KG1 (cell line): ENCODE measurements around the gene SLC38A10.

Source experiments
- DNase-seq: peaks from one replicate; lab custom pipeline; 2025; lab: John Stamatoyannopoulos, UW

SLC38A10 gene

DNA sequence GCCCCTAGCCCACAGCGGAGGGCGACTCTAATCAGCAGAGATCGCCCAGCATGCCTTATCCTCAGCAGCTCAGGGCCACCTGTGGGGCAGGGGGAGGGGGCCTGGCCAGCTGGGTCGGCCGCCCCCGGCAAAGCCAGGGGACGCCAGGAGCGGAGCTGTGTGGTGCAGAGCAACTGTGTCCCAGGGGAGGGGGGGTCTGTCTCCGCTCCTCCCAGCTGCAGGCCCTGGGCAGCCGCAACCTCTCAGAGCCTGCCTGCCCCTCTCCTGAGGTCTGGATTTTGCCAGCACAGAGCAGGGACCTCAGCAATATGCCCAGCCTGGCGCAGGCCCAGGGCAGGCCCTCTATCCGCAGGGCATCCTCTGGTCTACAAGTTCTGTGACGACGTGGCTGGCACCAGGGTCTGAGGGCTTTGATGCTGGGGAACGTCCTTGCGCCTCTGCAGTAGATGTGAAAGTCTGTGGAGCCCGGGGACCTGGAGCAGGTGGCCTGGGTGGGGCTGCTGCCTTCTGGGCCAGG, 36.5 kb upstream of the SLC38A10 start:
- DNase-seq: no peak

DNA sequence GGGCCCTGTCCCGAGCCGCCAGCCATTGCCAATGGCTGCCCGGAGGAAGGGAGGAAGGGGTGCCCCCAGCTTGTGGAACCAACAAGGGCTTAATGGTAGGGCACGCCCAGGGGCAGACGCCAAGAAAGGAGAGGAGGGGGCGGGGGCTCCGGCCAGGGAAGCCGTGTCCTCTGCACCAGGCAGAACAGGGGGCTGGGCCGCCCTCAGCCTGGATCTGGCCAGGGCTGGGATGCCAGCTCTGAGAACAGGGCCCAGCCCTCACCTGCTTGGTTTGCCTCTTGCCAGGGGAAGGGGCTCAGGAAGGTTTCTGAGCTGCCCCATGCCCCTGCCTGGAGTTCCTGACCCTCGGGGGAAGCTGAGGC, 35.8 kb upstream of the SLC38A10 start:
- DNase-seq: no peak

DNA sequence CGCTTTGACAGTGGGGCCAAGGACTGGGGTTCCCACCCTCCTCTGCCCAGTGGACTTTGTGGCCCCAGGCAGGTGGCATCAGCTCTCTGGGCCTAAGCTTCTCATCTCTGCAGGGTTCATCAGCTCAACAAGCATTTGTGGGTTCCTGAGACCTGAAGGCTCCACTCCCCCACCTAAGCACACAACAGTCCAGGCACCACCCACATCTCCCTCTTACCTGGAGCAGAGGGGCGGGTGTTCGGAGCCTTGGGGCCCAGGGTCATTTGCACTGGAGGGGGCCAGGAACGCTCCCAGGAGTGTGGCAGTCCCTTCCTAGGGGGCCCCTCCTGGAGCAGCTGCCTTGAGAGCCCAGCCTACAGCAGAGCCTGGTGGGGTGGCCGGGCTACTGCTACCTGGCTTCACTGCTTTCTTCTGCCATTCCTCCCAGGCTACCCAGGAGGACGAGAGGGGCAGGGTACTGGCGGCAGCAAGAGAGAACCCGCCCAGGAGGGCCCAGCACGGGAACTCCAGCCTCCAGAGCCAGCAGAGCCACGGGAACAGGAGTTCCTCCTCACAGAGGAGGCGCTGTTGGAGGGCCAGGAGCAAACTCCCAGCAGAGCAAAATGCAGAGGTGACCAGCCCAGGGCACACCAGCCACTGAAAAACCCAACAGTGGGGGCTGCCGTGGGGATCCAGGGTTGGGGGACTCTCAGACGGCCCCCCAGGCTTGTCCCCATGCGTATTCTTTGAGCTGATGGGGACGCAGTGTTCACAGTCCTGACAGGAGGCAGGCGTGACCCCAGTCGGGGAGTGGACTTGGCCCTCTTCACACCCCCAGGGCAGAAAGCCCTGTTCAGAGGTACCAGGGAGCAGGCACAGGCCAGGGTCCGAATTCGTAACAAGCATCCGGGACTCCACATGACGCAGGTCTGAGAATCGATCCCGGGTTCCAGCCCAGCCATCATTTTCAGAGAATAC, 35.1 kb upstream of the SLC38A10 start:
- no peak for DNase-seq

DNA sequence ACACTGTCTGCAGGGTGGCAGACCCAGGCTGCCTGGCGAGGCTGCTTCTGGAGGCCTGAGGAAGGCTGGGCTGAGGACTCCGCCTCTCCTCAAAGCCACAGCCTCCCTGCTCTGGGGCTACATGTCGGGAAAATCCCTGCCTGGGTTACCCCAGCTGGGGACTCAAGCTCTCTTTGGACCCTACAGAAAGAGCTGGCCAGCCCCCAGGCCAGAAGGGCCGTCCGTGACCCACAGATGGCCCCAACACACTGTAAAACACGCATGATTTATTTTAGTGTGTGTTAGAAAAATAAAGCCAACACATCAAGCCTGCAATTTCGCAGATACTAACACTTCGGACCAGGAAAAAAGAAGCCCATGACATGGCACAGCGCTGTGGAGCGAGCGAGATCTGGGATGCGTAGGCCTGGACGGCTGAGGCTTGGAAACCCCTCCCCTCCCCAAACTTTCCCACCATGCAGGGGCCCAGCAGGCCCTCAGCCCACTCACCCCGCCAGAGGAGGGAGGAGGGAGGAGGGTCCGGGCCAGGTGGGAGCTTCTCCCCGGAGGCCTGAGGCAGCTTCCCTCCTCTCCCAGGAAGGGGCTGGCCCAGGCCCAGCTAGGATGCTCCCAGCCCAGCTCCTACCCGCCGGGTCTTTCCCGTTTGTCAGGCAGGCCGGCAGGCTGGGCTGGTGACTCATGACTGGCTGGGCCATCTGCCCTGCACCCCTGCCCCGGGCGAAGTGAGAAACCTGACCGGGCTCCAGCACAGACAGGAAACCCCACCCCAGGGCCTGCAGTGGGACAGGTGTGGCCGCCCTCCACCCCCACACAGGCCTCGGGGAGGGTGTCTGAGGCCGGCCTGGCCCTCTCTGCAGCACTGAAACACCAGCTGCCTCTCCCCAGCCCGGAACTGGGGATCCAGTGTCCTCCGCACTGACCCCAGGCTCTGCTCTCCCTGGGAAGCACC, 34.1 kb upstream of the SLC38A10 start:
- no peak for DNase-seq

DNA sequence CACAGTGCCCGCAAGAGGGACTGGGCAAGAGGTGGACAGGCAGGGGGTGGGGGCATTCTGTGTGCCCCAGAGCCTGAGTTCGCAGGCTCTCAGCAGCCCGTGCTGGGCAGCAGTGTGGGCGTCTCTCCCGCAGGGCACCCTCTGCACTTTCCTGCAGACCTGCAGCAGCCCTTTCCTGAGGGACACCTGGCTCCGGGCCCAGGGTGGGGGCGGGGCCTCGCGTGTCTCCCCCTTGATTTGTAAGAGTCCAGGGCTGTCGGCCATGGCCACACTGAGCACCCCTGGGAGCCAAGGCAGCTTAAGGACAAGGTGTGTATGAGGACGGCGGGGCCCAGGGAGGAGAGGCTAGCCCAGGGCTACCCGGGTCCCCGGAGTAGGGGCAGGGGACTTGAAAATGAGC, 33.4 kb upstream of the SLC38A10 start:
- DNase-seq: no peak

DNA sequence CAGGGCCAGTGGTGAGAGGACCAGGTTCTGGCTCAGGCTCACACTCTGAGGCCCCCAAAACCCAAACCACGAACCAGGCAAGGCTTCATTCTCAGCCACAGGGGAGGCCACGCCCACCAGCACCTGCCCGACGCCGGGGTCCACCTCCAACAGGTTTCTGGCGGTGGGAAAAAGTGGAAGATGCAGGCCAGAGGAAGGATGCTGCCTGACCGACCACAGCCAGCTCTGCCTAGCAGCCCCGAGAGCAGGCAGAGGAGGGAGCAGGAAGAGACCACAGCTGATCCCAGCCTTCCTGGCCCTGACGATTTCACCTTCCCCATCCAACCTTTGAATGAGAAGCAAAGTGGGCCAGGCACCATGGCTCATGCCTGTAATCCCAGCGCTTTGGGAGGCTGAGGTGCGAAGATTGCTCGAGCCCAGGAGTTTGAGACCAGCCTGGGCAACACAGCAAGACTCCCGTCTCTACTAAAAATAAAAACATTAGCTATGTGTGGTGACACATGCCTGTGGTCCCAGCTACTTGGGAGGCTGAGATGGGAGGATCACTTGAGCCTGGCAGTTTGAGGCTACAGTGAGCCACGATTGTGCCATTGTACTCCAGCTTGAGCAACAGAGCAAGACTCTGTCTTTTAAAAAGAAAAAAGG, 30.7 kb upstream of the SLC38A10 start:
- DNase-seq: no peak

DNA sequence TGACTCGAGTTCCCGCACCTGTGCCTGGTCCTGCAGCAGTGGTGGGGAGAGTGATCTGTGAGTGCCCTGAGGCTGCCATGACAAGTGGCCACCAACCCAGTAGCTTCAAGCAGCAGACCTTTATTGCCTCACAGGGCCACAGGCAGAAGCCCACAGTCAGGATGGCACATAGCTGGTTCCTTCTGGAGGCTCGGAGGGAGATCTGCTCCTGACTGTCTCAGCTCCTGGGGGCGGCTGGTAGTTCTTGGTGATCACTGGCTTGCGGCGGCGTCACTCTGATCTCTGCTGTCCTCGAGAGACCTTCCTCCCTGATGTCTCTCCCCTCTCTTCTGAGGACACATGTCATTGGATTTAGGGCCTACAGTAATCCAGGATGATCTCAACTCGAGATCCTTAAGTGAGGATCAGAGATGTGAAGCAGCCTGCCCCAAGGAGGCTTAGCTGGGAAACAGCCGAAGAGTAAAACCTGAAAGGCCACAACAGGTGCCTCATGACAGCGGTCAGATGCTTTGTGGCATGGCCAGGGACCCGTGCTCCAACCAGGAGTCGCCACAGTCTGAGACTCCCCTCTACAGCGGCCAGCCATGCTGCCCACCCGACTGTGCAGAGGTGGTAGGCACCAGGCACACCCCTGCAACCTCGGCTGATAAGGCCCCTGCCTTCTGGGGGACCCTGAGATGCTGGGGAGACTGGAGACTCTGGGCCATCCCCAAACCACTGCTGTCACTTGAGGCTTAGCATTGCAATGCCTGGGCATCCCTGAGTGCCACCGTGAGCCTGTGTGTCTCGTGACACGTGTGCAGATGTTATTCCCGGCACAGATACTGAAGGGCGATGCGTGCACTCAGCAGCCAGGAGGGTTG, 30.0 kb upstream of the SLC38A10 start:
- no peak for DNase-seq

DNA sequence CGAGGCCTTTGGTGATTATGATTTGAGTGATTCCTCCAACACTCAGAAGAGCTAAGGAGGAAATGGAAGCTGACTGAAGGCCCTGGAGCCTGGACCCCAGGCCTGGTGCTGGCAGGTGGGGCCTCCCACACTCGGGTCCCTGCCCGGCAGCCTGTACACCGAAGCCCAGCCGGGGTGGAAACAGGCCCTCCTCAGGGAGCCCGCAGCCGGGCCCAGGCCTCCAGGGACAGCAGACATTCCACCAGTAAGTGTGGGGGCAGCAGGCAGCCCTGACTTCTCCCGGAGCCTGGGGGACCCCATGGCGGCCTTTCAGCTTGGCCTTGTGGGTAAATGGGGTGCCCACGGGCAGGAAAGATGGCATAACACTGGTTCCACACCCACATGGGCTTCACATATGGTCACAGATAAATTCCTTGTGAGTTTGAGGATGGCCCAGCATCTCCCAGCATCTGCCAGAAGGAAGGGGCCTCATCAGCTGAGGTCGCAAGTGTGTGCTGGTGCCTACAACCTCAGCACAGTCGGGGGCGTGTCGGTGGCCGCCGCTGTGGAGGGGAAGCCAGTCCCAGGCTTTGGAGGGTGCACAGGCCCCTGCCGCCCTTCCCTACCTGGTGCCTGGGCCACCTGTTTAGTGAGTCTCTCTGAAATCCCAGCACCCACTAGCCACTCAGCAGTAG, 29.2 kb upstream of the SLC38A10 start:
- no peak for DNase-seq

DNA sequence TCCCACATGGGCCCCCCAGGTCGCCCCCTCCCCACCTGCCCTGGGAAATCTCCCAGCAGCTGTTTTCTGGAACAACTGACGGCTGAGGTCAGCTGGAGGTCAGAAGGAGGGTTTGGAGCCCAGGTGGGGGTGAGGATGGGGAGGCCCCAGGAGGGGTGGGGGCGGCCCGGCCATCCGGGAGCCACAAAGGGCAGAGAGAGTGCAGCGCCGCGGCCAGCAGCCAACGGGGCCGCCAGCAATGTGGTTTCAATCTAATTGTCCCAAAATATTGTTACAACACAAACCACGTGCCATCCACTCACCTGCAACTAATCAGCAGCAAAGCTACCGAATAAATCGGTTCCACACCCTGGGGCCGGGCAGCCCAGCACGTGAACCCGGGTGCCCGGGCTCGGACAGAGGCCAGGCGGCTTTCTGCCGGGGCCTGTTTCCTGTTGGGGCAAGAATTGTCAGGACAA, 28.3 kb upstream of the SLC38A10 start:
- DNase-seq: no peak

DNA sequence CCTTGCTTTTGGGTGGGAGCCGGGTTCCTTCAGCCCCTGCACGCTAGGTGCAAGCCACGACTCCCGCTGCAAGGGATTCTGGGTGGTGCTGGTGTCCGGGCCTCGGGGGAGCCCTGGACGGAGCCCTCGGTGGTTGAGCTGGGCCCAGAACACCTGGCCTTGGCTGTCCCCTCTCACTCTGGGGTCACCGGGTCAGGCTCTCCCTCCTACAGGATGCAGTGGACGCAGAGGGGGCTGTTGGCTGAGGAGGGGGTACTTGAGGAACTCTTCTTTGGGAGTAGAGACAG, 27.9 kb upstream of the SLC38A10 start:
- DNase-seq: no peak

DNA sequence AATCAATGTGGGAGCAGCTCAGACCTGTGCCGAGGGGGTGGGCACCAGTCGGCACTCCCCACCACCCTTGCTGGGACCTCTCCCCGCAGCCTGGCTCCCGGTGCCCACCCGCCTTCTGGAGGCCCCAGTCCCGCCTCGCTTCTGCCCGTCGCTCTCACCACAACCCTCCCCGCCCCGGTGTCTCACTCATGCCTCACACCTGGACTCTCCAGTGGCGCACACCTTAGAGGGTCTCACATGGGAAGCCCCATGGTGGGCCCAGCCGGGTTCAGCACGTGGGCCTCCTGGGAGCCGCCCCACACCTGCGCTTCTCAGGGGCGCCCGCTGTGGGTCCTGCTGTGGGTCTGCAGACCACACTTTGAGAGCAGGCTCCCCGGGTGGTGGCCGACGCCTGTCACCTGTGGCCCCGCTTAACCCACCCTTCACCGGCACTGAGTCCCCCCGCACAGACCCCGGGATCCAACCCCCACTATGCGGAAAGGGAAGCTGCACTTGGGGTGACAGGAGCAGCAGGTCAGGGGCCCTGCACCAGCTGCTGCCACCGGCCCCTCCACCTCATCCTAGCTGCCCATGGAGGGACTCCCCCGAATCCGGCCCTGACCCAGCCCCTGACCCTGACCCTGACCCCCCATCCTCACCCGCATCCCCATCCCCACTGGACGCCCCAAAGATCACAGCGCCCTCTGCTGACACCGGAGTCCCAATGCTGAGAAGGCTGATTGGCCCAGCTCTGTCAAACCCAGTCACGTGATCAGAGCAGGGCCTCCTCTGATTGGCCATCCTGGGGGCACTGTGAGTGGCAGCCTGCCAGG, 27.4 kb upstream of the SLC38A10 start:
- no peak for DNase-seq

DNA sequence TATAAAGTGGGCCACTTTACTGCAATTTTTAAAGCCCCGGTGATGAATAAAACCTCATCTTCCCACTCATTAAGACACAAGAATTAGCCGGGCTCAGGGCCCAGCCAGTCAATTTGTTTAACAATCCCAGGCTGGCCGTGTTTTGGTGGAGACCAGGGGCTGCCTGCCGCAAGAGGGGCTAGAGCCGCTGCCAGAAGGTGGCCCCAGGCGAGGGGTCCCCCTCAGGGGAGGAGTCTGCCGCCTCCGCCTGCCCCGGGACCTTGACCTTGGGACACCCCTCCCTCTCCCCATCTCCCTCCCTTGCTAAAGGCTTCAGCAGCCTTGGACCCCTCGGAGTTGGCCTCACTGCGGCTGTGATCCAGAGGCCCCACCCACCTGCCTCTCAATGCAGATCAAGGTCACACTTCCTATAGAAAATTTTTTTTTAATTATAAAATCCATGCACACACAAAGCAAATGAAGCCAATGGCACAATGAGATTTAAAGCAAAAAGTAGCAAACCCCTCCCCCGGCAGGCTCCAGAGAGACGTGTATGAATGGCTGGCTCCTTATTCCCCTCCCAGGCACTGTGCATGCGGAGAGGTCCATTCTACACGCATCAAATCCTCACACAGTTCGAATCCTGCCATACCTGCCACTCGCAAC, 23.0 kb upstream of the SLC38A10 start:
- no peak for DNase-seq

DNA sequence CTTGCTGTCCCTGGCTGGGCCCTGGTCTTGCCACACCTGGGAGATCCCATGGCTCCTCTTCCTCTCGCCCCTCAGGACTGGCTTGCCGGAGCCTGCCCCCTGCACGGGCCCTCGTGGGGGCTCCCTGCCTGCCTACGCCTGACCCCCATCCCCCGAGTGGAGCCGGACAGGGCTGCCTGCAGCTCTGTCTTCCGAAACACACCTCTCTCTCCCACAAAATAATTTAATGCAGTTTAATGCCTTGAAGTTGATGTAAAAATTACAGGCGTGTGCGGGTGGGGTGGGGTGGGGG, 22.4 kb upstream of the SLC38A10 start:
- no peak for DNase-seq

DNA sequence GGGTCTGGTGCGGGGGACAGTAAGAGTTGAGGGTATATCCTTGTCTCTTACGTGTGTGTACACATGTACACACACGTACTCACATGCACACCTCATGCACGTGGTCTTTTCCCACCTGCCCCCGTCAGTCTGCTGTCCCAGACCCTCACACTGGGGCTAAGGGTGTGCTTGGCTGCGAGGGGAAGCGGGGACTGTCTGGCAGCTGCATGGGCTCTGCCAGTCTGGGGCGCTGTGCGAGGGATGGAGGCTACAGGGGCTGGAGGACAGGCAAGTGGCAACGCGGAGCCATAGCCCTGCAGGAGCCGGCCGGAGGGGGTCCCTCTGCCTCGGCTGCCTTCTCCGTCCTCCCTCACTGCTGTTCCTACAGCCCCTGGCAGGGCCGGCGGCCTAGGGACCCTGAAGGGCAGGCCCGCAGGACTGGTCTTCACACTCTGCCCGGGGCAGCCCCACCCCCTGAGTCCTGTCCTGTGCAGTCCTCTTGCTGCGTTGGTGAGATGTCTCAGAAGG, 20.8 kb upstream of the SLC38A10 start:
- DNase-seq: no peak

DNA sequence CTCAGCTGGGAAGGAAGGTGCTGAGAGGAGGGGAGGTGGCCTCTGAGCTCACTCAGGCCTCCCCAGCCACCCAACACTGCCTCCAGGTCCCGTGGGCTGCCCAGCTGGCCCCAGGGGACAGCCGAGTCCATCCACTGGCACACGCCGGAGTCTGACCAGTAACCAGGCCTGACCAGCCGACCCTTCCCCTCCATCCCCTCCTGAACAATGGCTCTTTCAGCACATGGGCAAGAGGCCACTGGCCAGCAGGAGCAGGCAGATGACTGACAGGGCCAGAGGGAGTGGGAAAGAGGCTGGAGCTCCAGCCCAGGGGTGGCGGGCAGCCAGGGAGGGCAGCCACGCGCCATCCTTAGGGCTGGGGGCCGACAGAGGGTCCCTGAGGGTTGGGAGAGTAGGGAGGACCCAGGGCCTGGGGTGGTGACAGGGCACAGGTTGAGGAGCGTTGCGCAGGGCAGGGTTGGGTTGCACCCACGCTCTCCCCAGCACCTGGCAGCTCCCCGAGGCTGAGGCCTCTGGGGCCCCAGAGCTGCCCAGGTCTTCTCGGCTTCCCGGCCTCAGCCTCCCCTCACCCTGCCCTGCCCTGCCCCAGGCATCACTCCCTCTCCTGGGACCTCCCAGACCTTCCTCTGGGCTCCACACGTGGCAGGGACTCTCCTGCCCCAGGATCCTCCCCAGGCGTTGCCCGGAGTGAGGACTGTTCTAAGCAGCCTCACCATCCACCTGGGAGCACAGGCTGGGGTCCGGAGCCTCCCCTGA, 20.2 kb upstream of the SLC38A10 start:
- no peak for DNase-seq

DNA sequence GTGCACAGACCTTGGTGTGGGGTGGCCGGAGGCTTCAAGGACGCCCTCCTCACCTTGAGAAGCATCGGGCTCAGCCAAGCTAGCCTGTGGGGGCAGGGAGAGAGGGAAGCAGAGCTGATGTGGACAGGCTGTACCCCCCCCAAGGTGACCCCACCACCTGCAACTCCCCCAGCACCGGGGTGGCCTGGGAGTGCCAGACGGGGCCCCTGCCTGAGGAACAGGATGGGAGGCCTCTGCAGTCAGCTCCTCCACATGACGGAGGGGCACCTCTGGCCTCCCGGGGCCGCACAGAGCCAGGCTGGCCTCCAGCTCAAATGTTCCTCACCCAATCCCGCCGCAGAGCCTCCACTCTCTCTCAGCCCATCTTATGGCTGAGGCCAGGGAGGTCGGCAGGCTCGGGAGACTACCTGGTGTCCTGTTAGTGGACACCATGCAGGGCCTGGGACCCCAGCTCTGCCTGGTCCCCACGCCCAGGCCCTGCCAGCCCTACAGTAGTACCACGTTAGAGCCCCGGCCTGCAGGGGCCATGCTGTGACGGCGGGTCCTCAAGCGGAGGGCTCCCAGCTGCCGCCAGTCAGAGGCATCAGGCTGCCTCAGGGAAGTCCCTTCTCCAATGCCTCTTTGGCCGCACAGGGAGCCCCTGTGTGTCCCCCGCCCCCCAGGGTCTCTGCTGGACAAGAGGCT, 19.4 kb upstream of the SLC38A10 start:
- no peak for DNase-seq

DNA sequence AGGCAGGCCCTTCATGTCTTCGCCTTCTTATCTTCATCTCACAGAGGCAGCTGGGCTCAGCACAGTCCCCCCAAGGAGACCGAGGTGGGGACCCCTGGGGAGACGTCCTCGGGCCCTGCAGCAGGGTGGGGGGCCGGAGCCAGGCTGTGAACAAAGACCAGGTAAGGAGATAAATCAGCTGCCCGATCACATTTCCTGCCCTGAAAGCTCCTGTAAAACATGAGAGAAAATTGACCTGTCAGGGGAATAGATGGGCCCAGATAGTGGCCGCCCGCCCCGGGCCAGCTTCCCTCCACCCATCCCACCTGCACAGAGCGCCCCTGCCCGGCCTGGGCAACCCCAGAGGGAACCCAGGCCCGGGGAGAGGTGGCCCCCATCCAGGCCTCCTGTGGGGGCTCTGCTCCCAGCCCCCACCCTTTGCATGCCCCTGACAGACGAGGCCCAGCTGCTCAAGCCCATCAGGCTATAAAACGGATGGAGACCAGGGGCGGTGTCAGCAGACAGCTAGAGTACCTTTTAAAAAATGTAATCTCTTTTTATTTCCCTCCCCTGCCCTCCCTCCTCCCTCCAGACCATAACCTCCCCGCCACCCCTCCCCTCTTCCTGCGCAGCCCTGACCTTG, 18.8 kb upstream of the SLC38A10 start:
- DNase-seq: no peak
